ENCODE measurements around the gene NXNL1.
A peak's percentile ranks its signal among the peaks of the same experiment; 100 is the strongest.

NXNL1 gene

DNA sequence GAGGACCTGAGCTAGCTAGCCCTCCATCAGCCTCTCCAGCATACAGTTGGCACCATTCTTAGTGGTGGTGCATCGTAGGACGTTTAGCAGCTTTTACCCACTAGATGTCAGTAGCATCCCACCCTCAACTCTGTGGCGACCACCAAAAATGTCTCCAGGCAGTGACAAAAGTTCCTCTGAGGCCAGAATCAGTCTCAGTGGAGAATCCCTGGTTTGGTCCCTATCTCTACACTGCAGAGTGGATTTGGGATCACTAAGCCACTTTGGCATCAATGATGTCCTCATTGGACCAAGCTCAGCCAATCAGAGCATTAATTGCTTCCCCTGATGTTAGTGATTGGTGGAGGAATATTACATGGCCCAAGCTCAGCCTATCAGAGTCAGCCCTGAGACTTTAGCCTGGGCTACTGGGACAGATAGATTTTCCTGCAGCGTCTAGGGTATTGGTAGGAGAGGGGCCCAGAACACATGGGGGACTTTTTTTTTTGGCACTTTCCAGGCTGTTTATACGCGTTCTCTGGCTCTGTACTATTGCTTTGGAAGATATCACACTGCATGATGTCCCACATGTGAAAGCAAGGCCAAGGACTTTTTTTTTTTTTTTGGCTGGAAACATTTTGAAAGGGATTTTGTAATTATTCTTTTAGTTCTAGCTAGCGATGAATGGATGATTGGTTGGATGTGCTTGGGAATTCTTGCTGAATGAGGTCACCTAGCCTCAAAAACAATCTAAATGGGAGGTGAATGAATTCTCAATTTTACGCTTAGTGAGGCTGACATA, 19.3 kb downstream of the NXNL1 start:
- no peaks in the 10 kb centered on the region for H3K36me3 ChIP-seq (ENCODE audit: insufficient read depth, insufficient read length, low read length)
- H3K9me3 ChIP-seq (ENCODE audit: insufficient read depth, low read length) = no peaks in the 10 kb centered on the region
- H3K4me1 ChIP-seq (ENCODE audit: insufficient read depth, insufficient read length) = no peaks in the 10 kb centered on the region
- no peak overlapping the region for H3K4me3 ChIP-seq (ENCODE audit: insufficient read length, low read depth)
- no peak for DNase-seq (ENCODE audit: low read depth, low spot score)
- H3K27me3 ChIP-seq (ENCODE audit: insufficient read depth, insufficient read length) = peaks cover 7% of the 10 kb centered on the region
- no peak for TF ChIP-seq SUZ12 (IDR thresholded peaks at IDR 0.05; ENCODE audit: extremely low read depth, insufficient read depth, insufficient read length)
- TF ChIP-seq YY1 (IDR thresholded peaks at IDR 0.05; ENCODE audit: insufficient read depth, insufficient read length) = no peak
- no peak for TF ChIP-seq ZNF274 (IDR thresholded peaks at IDR 0.05; ENCODE audit: low read depth, low read length)
- no peak overlapping the region for H3K9ac ChIP-seq (ENCODE audit: insufficient read length, low read depth)

DNA sequence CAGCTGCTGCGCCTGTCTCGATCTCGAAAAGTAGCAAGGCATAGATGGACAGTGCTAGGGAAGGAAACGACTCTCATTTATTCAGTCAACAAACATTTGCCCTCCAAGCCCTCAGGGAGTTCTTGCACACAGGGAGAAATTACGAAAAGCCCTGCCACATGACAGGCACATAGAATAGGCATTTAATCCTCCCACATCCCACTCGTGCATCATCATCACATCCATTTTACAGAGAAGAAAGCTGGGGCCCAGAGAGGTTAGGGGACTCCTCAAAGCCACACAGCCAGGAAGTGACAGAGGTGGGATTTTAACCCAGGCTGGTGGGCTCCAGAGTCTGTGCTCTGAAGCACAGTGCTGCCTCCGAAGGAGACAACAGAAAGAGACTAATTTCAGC, 23.9 kb downstream of the NXNL1 start:
- no peak for DNase-seq (ENCODE audit: low read depth, low spot score)
- no peak overlapping the region for H3K9ac ChIP-seq (ENCODE audit: insufficient read length, low read depth)
- no peak for TF ChIP-seq ZNF274 (IDR thresholded peaks at IDR 0.05; ENCODE audit: low read depth, low read length)
- TF ChIP-seq YY1 (IDR thresholded peaks at IDR 0.05; ENCODE audit: insufficient read depth, insufficient read length) = no peak
- TF ChIP-seq SUZ12 (IDR thresholded peaks at IDR 0.05; ENCODE audit: extremely low read depth, insufficient read depth, insufficient read length) = no peak
- no peak overlapping the region for H3K4me3 ChIP-seq (ENCODE audit: insufficient read length, low read depth)
- H3K4me1 ChIP-seq (ENCODE audit: insufficient read depth, insufficient read length) = no peaks in the 10 kb centered on the region
- H3K9me3 ChIP-seq (ENCODE audit: insufficient read depth, low read length) = no peaks in the 10 kb centered on the region
- H3K36me3 ChIP-seq (ENCODE audit: insufficient read depth, insufficient read length, low read length) = no peaks in the 10 kb centered on the region
- no peaks in the 10 kb centered on the region for H3K27me3 ChIP-seq (ENCODE audit: insufficient read depth, insufficient read length)

DNA sequence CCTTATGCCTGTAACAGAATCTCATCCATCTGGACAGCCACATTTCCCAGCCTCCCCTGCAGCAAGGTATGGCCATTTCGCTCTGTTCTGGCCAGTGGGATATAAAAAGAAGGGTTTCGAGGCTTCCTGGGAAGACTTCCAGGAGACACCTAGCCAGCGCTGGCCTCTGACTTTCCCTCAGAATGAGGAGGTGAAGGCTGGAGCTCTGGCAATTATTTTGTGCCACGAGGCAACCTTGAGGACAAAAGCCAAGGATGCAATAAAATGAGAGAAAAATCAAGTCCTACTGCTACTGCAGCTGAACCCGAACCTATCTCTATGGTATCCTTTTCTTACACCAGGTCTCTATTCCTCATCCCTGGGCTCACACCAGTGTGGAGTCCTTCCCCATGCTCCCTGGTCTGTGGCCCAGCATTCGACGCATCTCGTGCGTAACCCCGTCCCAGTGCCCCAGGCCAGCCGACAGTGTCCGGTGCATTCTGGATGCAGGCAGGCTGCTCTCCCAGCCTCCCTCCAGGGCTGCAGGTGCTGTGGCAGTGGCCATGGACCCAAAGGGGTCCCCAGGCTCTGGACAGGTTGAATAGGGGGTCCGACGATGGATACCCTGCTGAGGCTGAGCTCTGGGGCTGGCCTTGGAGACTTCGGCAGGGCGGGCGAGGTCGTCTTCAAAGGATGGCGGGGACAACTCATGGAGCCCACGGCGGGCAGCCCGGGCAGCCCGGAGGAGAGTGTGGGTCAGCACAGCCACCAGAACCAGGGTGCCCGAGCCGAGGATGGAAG, 24.4 kb downstream of the NXNL1 start:
- H3K9me3 ChIP-seq (ENCODE audit: insufficient read depth, low read length) = no peaks in the 10 kb centered on the region
- no peak overlapping the region for H3K9ac ChIP-seq (ENCODE audit: insufficient read length, low read depth)
- no peak for DNase-seq (ENCODE audit: low read depth, low spot score)
- no peak overlapping the region for H3K4me3 ChIP-seq (ENCODE audit: insufficient read length, low read depth)
- H3K27me3 ChIP-seq (ENCODE audit: insufficient read depth, insufficient read length) = no peaks in the 10 kb centered on the region
- TF ChIP-seq YY1 (IDR thresholded peaks at IDR 0.05; ENCODE audit: insufficient read depth, insufficient read length) = no peak
- TF ChIP-seq SUZ12 (IDR thresholded peaks at IDR 0.05; ENCODE audit: extremely low read depth, insufficient read depth, insufficient read length) = no peak
- no peak for TF ChIP-seq ZNF274 (IDR thresholded peaks at IDR 0.05; ENCODE audit: low read depth, low read length)
- H3K36me3 ChIP-seq (ENCODE audit: insufficient read depth, insufficient read length, low read length) = no peaks in the 10 kb centered on the region
- H3K4me1 ChIP-seq (ENCODE audit: insufficient read depth, insufficient read length) = no peaks in the 10 kb centered on the region

DNA sequence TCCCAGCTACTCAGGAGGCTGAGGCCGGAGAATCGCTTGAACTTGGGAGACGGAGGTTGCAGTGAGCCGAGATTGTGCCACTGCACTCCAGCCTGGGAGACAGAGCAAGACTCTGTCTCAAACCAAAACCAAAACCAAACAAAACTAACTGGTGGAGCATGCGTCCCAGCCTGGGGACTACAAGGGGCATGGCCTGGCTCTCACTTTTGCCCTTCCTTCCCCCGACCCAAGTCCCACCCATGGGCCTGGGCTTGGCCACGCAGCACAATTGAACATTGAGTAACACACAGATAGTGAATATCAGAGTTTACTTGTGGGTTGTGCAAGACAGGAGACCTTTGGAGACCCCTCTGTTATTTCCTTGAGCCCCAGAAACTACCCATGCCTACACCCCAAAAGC, 25.5 kb downstream of the NXNL1 start:
- H3K4me1 ChIP-seq (ENCODE audit: insufficient read depth, insufficient read length) = no peaks in the 10 kb centered on the region
- DNase-seq (ENCODE audit: low read depth, low spot score) = no peak
- no peaks in the 10 kb centered on the region for H3K27me3 ChIP-seq (ENCODE audit: insufficient read depth, insufficient read length)
- H3K36me3 ChIP-seq (ENCODE audit: insufficient read depth, insufficient read length, low read length) = no peaks in the 10 kb centered on the region
- no peak overlapping the region for H3K9ac ChIP-seq (ENCODE audit: insufficient read length, low read depth)
- no peak overlapping the region for H3K4me3 ChIP-seq (ENCODE audit: insufficient read length, low read depth)
- no peaks in the 10 kb centered on the region for H3K9me3 ChIP-seq (ENCODE audit: insufficient read depth, low read length)
- TF ChIP-seq YY1 (IDR thresholded peaks at IDR 0.05; ENCODE audit: insufficient read depth, insufficient read length) (no peak), SUZ12 (IDR thresholded peaks at IDR 0.05; ENCODE audit: extremely low read depth, insufficient read depth, insufficient read length) (no peak)

DNA sequence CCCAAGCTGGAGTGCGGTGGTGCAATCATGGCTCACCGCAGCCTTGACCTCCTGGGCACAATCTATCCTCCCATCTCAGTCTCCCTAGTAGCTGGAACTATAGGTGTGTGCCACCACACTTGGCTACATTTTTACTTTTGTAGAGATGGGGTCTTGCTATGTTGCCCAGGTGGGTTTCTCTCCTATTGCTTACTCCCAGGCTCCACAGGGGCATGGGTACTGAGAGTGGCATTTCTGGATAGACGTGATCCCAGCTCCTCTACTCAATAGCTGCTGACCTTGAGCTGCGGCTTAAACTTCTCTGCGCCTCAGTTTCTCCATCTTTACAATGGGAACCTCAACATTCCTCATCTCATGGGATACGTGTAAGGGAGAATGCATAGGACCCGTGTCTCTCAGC, 29.3 kb downstream of the NXNL1 start:
- no peaks in the 10 kb centered on the region for H3K27me3 ChIP-seq (ENCODE audit: insufficient read depth, insufficient read length)
- TF ChIP-seq SUZ12 (IDR thresholded peaks at IDR 0.05; ENCODE audit: extremely low read depth, insufficient read depth, insufficient read length) = no peak
- TF ChIP-seq ZNF274 (IDR thresholded peaks at IDR 0.05; ENCODE audit: low read depth, low read length) = no peak
- no peak overlapping the region for H3K9ac ChIP-seq (ENCODE audit: insufficient read length, low read depth)
- no peaks in the 10 kb centered on the region for H3K36me3 ChIP-seq (ENCODE audit: insufficient read depth, insufficient read length, low read length)
- no peaks in the 10 kb centered on the region for H3K4me1 ChIP-seq (ENCODE audit: insufficient read depth, insufficient read length)
- H3K4me3 ChIP-seq (ENCODE audit: insufficient read length, low read depth) = no peak overlapping the region
- no peaks in the 10 kb centered on the region for H3K9me3 ChIP-seq (ENCODE audit: insufficient read depth, low read length)
- DNase-seq (ENCODE audit: low read depth, low spot score) = no peak

DNA sequence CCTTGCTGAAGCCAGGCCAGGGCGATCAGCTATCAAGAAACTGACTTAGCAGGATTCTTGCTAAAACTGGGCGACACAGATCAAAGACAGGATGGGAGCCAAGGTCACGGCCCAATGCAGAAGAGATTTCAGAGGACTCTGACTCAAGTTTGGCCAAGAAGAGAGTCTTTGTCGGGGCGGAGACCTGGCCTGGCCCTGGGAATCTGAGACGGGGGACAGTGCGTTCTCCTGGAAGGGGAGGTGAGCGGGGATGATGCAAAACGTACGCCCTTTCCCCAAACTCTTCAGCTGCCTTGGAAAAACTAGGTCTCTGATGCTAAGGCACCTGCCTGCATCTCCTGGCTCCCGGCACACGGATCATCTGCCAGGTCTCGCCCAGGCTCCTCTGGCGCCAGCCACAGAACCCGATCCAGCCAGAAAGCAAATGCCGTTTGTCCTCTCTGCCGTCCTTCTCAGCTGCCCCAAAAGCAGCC, 31.0 kb downstream of the NXNL1 start:
- no peak for DNase-seq (ENCODE audit: low read depth, low spot score)
- no peaks in the 10 kb centered on the region for H3K4me1 ChIP-seq (ENCODE audit: insufficient read depth, insufficient read length)
- TF ChIP-seq YY1 (IDR thresholded peaks at IDR 0.05; ENCODE audit: insufficient read depth, insufficient read length) = no peak
- TF ChIP-seq ZNF274 (IDR thresholded peaks at IDR 0.05; ENCODE audit: low read depth, low read length) = no peak
- TF ChIP-seq SUZ12 (IDR thresholded peaks at IDR 0.05; ENCODE audit: extremely low read depth, insufficient read depth, insufficient read length) = no peak
- H3K4me3 ChIP-seq (ENCODE audit: insufficient read length, low read depth) = no peak overlapping the region
- no peaks in the 10 kb centered on the region for H3K9me3 ChIP-seq (ENCODE audit: insufficient read depth, low read length)
- no peaks in the 10 kb centered on the region for H3K27me3 ChIP-seq (ENCODE audit: insufficient read depth, insufficient read length)
- no peaks in the 10 kb centered on the region for H3K36me3 ChIP-seq (ENCODE audit: insufficient read depth, insufficient read length, low read length)
- H3K9ac ChIP-seq (ENCODE audit: insufficient read length, low read depth) = no peak overlapping the region

DNA sequence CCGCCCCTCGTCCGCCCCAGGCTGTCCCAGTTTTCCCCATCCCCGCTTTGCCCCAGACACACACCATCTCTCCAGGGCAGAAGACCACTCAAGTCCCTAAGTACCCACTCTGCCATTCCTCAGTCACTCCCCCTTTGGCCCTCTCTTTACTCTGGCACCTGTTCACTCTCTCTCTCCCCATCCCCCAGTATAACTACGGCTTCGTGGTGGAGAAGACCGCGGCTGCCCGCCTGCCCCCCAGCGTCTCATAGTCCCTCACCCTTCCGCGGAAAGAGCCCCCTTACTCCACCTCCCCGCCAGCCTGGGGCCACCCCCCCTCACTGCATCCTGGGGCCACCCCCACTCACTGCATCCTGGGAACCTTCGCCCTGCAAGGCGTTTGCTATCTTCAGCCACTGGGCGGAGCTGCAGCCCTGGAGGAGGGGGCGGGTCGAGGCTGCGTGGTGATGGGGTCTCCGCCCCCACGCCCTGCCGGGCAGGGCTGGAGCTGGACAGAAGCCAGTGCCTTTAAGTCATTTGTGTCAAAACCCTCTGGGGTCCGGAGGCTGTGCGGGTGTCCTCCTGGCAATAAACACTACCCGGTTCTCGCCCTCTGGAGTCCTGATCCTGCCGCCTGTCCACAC, 35.9 kb downstream of the NXNL1 start:
- Histone ChIP-seq H3K4me1 (ENCODE audit: insufficient read depth, insufficient read length) (peaks cover 11% of the 10 kb centered on the region), H3K9ac (ENCODE audit: insufficient read length, low read depth) (peak overlapping the region; percentile 61), H3K9me3 (ENCODE audit: insufficient read depth, low read length) (no peaks in the 10 kb centered on the region), H3K27me3 (ENCODE audit: insufficient read depth, insufficient read length) (peaks cover 8% of the 10 kb centered on the region), H3K36me3 (ENCODE audit: insufficient read depth, insufficient read length, low read length) (peaks cover 11% of the 10 kb centered on the region), H3K4me3 (ENCODE audit: insufficient read length, low read depth) (peak overlapping the region; percentile 11)
- DNase-seq (ENCODE audit: low read depth, low spot score) = no peak
- TF ChIP-seq ZNF274 (IDR thresholded peaks at IDR 0.05; ENCODE audit: low read depth, low read length) (no peak), SUZ12 (IDR thresholded peaks at IDR 0.05; ENCODE audit: extremely low read depth, insufficient read depth, insufficient read length) (no peak), YY1 (IDR thresholded peaks at IDR 0.05; ENCODE audit: insufficient read depth, insufficient read length) (no peak)

Data from NT2/D1 (cell line).